WTC11 (cell line): ENCODE data around the gene DCST2. TPM values are rescaled to one million over a fixed set of nuclear protein-coding genes. Genes with fewer than 3 reads are reported as not detected.

Source experiments
- E2F4 ChIP-seq: sonication (generic); formaldehyde crosslinking; IDR thresholded peaks from 2 replicates; pipeline ENCODE4 v1.8.1; 2022; ENCODE audit warnings: low read depth, mild to moderate bottlenecking, moderate library complexity, missing genetic modification reagents, borderline replicate concordance
- ELF4 ChIP-seq: sonication (generic); formaldehyde crosslinking; IDR thresholded peaks from 2 replicates; pipeline ENCODE4 v1.8.1; 2022; ENCODE audit warnings: low read depth, mild to moderate bottlenecking, moderate library complexity, missing genetic modification reagents
- ESRRA ChIP-seq: sonication (generic); formaldehyde crosslinking; IDR thresholded peaks from 2 replicates; pipeline ENCODE4 v1.8.1; 2022; ENCODE audit warnings: mild to moderate bottlenecking, missing genetic modification reagents, borderline replicate concordance
- ETV6 ChIP-seq: sonication (generic); formaldehyde crosslinking; IDR thresholded peaks from 2 replicates; pipeline ENCODE4 v1.8.1; 2022; ENCODE audit warnings: mild to moderate bottlenecking, missing genetic modification reagents
- FOXJ3 ChIP-seq: sonication (generic); formaldehyde crosslinking; IDR thresholded peaks from 2 replicates; pipeline ENCODE4 v1.9.0; 2021; ENCODE audit warnings: missing genetic modification reagents, mild to moderate bottlenecking, borderline replicate concordance
- GABPB1 ChIP-seq: sonication (generic); formaldehyde crosslinking; IDR thresholded peaks from 2 replicates; pipeline ENCODE4 v1.8.1; 2023; ENCODE audit warnings: mild to moderate bottlenecking, missing genetic modification reagents
- IRF2 ChIP-seq: sonication (generic); formaldehyde crosslinking; IDR thresholded peaks from 2 replicates; pipeline ENCODE4 v1.8.0; 2022; ENCODE audit warnings: low read depth, missing genetic modification reagents, borderline replicate concordance
- JAZF1 ChIP-seq: fragments of 250-450 bp; sonication (Bioruptor Pico); IDR thresholded peaks from 2 replicates; pipeline ENCODE4 v1.9.0; 2021; ENCODE audit warnings: moderate library complexity, mild to moderate bottlenecking, inconsistent platforms
- MYBL2 ChIP-seq: sonication (generic); formaldehyde crosslinking; IDR thresholded peaks from 2 replicates; pipeline ENCODE4 v1.8.1; 2023; ENCODE audit warnings: mild to moderate bottlenecking, moderate library complexity, missing genetic modification reagents
- NR1H2 ChIP-seq: sonication (generic); formaldehyde crosslinking; IDR thresholded peaks from 2 replicates; pipeline ENCODE4 v1.9.0; 2021; ENCODE audit warnings: mild to moderate bottlenecking, moderate library complexity, missing genetic modification reagents
- NR2C2 ChIP-seq: sonication (generic); formaldehyde crosslinking; IDR thresholded peaks from 2 replicates; pipeline ENCODE4 v1.8.0; 2022; ENCODE audit warnings: mild to moderate bottlenecking, missing genetic modification reagents
- PRRX2 ChIP-seq: fragments of 250-450 bp; sonication (Bioruptor Pico); IDR thresholded peaks from 2 replicates; pipeline ENCODE4 v1.8.0; 2021; ENCODE audit warnings: mild to moderate bottlenecking
- RELA ChIP-seq: sonication (generic); formaldehyde crosslinking; IDR thresholded peaks from 2 replicates; pipeline ENCODE4 v1.8.1; 2022; ENCODE audit warnings: missing genetic modification reagents, mild to moderate bottlenecking, borderline replicate concordance
- SMAD4 ChIP-seq: sonication (generic); formaldehyde crosslinking; IDR thresholded peaks from 2 replicates; pipeline ENCODE4 v1.8.0; 2022; ENCODE audit warnings: mild to moderate bottlenecking, missing genetic modification reagents
- SOX15 ChIP-seq: fragments of 250-450 bp; sonication (Bioruptor Pico); IDR thresholded peaks from 2 replicates; pipeline ENCODE4 v1.9.0; 2021; ENCODE audit warnings: mild to moderate bottlenecking
- STAT6 ChIP-seq: sonication (generic); formaldehyde crosslinking; conservative IDR thresholded peaks from 2 replicates; pipeline ENCODE4 v1.8.1; 2023; ENCODE audit warnings: mild to moderate bottlenecking, low read depth, missing genetic modification reagents, moderate library complexity
- ZNF121 ChIP-seq: sonication (generic); formaldehyde crosslinking; IDR thresholded peaks from 2 replicates; pipeline ENCODE4 v1.8.0; 2023; ENCODE audit warnings: missing genetic modification reagents
- ZNF138 ChIP-seq: sonication (generic); formaldehyde crosslinking; conservative IDR thresholded peaks from 2 replicates; pipeline ENCODE4 v1.8.1; 2022; ENCODE audit warnings: mild to moderate bottlenecking, moderate library complexity, missing genetic modification reagents
- ZNF281 ChIP-seq: sonication (generic); formaldehyde crosslinking; IDR thresholded peaks from 2 replicates; pipeline ENCODE4 v1.8.0; 2023; ENCODE audit warnings: mild to moderate bottlenecking, missing genetic modification reagents
- total RNA-seq: library from RNA; stranded (reverse); gene quantifications from 3 replicates; pipeline ENCODE4 v1.2.3, GENCODE V29; 2021
- TF ChIP-seq, protein P1 (sequence below): sonication (generic); formaldehyde crosslinking; IDR thresholded peaks from 2 replicates; pipeline ENCODE4 v1.8.0; 2022; ENCODE audit warnings: missing genetic modification reagents
- TF ChIP-seq, protein P2 (sequence below): sonication (generic); formaldehyde crosslinking; IDR thresholded peaks from 2 replicates; pipeline ENCODE4 v1.8.0; 2022; ENCODE audit warnings: mild to moderate bottlenecking, missing genetic modification reagents
- TF ChIP-seq, protein P3 (sequence below): fragments of 250-450 bp; sonication (Bioruptor Pico); IDR thresholded peaks from 2 replicates; pipeline ENCODE4 v1.9.0; 2021; ENCODE audit warnings: mild to moderate bottlenecking
- TF ChIP-seq, protein P4 (sequence below): fragments of 250-450 bp; sonication (Bioruptor Pico); IDR thresholded peaks from 2 replicates; pipeline ENCODE4 v1.8.0; 2021; ENCODE audit warnings: mild to moderate bottlenecking

DCST2 gene
- total RNA-seq, 1 experiment from 2014 or later = 0.83 TPM

- TF ChIP-seq ETV6 (peak; percentile 78), FOXJ3 (CRISPR knock-in tag) (no peak), ZNF138 (CRISPR knock-in tag) (no peak), PRRX2 (CRISPR knock-in tag) (no peak), ELF4 (CRISPR knock-in tag) (no peak), MYBL2 (CRISPR knock-in tag) (peak; percentile 98), RELA (CRISPR knock-in tag) (no peak), STAT6 (CRISPR knock-in tag) (no peak), IRF2 (CRISPR knock-in tag) (no peak), ZNF121 (CRISPR knock-in tag) (no peak), NR1H2 (CRISPR knock-in tag) (no peak), SOX15 (CRISPR knock-in tag) (no peak), ZNF281 (CRISPR knock-in tag) (no peak), E2F4 (CRISPR knock-in tag) (peak; percentile 96), SMAD4 (CRISPR knock-in tag) (no peak), NR2C2 (CRISPR knock-in tag) (peak; percentile 53; the same call in 1 of the 2 replicates), ESRRA (no peak), JAZF1 (CRISPR knock-in tag) (no peak), GABPB1 (CRISPR knock-in tag) (peak; percentile 72)
- TF ChIP-seq, protein P1, sequence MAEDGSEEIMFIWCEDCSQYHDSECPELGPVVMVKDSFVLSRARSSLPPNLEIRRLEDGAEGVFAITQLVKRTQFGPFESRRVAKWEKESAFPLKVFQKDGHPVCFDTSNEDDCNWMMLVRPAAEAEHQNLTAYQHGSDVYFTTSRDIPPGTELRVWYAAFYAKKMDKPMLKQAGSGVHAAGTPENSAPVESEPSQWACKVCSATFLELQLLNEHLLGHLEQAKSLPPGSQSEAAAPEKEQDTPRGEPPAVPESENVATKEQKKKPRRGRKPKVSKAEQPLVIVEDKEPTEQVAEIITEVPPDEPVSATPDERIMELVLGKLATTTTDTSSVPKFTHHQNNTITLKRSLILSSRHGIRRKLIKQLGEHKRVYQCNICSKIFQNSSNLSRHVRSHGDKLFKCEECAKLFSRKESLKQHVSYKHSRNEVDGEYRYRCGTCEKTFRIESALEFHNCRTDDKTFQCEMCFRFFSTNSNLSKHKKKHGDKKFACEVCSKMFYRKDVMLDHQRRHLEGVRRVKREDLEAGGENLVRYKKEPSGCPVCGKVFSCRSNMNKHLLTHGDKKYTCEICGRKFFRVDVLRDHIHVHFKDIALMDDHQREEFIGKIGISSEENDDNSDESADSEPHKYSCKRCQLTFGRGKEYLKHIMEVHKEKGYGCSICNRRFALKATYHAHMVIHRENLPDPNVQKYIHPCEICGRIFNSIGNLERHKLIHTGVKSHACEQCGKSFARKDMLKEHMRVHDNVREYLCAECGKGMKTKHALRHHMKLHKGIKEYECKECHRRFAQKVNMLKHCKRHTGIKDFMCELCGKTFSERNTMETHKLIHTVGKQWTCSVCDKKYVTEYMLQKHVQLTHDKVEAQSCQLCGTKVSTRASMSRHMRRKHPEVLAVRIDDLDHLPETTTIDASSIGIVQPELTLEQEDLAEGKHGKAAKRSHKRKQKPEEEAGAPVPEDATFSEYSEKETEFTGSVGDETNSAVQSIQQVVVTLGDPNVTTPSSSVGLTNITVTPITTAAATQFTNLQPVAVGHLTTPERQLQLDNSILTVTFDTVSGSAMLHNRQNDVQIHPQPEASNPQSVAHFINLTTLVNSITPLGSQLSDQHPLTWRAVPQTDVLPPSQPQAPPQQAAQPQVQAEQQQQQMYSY (CRISPR knock-in tag) = 0 out of 2 replicates have a peak, but pooled peaks have one; percentile 9
- TF ChIP-seq, protein P2, sequence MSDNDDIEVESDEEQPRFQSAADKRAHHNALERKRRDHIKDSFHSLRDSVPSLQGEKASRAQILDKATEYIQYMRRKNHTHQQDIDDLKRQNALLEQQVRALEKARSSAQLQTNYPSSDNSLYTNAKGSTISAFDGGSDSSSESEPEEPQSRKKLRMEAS = peak; percentile 93
- TF ChIP-seq, protein P3, sequence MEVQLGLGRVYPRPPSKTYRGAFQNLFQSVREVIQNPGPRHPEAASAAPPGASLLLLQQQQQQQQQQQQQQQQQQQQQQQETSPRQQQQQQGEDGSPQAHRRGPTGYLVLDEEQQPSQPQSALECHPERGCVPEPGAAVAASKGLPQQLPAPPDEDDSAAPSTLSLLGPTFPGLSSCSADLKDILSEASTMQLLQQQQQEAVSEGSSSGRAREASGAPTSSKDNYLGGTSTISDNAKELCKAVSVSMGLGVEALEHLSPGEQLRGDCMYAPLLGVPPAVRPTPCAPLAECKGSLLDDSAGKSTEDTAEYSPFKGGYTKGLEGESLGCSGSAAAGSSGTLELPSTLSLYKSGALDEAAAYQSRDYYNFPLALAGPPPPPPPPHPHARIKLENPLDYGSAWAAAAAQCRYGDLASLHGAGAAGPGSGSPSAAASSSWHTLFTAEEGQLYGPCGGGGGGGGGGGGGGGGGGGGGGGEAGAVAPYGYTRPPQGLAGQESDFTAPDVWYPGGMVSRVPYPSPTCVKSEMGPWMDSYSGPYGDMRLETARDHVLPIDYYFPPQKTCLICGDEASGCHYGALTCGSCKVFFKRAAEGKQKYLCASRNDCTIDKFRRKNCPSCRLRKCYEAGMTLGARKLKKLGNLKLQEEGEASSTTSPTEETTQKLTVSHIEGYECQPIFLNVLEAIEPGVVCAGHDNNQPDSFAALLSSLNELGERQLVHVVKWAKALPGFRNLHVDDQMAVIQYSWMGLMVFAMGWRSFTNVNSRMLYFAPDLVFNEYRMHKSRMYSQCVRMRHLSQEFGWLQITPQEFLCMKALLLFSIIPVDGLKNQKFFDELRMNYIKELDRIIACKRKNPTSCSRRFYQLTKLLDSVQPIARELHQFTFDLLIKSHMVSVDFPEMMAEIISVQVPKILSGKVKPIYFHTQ = no peak
- TF ChIP-seq, protein P4, sequence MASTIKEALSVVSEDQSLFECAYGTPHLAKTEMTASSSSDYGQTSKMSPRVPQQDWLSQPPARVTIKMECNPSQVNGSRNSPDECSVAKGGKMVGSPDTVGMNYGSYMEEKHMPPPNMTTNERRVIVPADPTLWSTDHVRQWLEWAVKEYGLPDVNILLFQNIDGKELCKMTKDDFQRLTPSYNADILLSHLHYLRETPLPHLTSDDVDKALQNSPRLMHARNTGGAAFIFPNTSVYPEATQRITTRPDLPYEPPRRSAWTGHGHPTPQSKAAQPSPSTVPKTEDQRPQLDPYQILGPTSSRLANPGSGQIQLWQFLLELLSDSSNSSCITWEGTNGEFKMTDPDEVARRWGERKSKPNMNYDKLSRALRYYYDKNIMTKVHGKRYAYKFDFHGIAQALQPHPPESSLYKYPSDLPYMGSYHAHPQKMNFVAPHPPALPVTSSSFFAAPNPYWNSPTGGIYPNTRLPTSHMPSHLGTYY (CRISPR knock-in tag) = no peak
Measured at GRCh38 chr1:154974102-154974807, 59.3 kb downstream of the DCST2 start, which contains the start of gene CKS1B (continued).
